HG03139 (cell line): Measurements from ENCODE around the gene ARHGAP15.

ENCODE experiments used
- ATAC-seq: cut with Tn5 transposase; IDR thresholded peaks from one replicate; pipeline ENCODE4 v1.9.1; 2021; ENCODE audit not compliant: unreplicated experiment

ARHGAP15 gene

GRCh38 chr2:143477714-143478443 lies 348.7 kb downstream of the ARHGAP15 start:
- ATAC-seq, result no peak

GRCh38 chr2:143480086-143480485 lies 350.9 kb downstream of the ARHGAP15 start:
- no peak for ATAC-seq

GRCh38 chr2:143480601-143481236 lies 351.5 kb downstream of the ARHGAP15 start:
- no peak for ATAC-seq

- no peak for ATAC-seq
These were observed 352.0 kb downstream of the ARHGAP15 start for GRCh38 chr2:143481237-143481623.

GRCh38 chr2:143481733-143482132 lies 352.5 kb downstream of the ARHGAP15 start:
- ATAC-seq, result no peak

- ATAC-seq, result no peak
These were observed 353.1 kb downstream of the ARHGAP15 start for GRCh38 chr2:143482316-143482715.

GRCh38 chr2:143482771-143483170 lies 353.6 kb downstream of the ARHGAP15 start:
- ATAC-seq, result no peak

GRCh38 chr2:143486976-143487375 lies 357.8 kb downstream of the ARHGAP15 start:
- no peak for ATAC-seq

GRCh38 chr2:143489145-143489544 lies 359.9 kb downstream of the ARHGAP15 start:
- ATAC-seq, result no peak

- no peak for ATAC-seq
These were observed 361.9 kb downstream of the ARHGAP15 start for GRCh38 chr2:143491131-143491530.

- ATAC-seq, result no peak
These were observed 364.1 kb downstream of the ARHGAP15 start for GRCh38 chr2:143493339-143493738.

- ATAC-seq, result no peak
These were observed 368.5 kb downstream of the ARHGAP15 start for GRCh38 chr2:143497726-143498125.

GRCh38 chr2:143498496-143498895 lies 369.3 kb downstream of the ARHGAP15 start:
- ATAC-seq, result no peak

GRCh38 chr2:143499061-143499460 lies 369.8 kb downstream of the ARHGAP15 start:
- ATAC-seq, result no peak

GRCh38 chr2:143501106-143501676 lies 372.0 kb downstream of the ARHGAP15 start:
- ATAC-seq, result no peak

- no peak for ATAC-seq
These were observed 374.1 kb downstream of the ARHGAP15 start for GRCh38 chr2:143503280-143503679.

- no peak for ATAC-seq
These were observed 375.2 kb downstream of the ARHGAP15 start for GRCh38 chr2:143504397-143504796.

- no peak for ATAC-seq
These were observed 376.3 kb downstream of the ARHGAP15 start for GRCh38 chr2:143505542-143505941.

- peak; percentile 66 for ATAC-seq
These were observed 383.9 kb downstream of the ARHGAP15 start for GRCh38 chr2:143513081-143513480.

GRCh38 chr2:143514413-143514812 lies 385.2 kb downstream of the ARHGAP15 start:
- ATAC-seq, result no peak

- no peak for ATAC-seq
These were observed 386.1 kb downstream of the ARHGAP15 start for GRCh38 chr2:143515318-143515717.

GRCh38 chr2:143519521-143519920 lies 390.3 kb downstream of the ARHGAP15 start:
- ATAC-seq, result no peak
